Neural cell (in vitro differentiated cells): Measurements from ENCODE around the gene RNLS. TPM values are rescaled to one million over a fixed set of nuclear protein-coding genes. Genes with fewer than 3 reads are reported as not detected.

Source experiments
- H2AFZ ChIP-seq: fragments of 200-600, 300-800 bp; sonication (generic), shearing (Covaris generic); 2 replicates; pipeline ENCODE4 v1.6.0; 2014; ENCODE audit warnings: low read depth, mild to moderate bottlenecking, antibody characterized with exemption, low read length, moderate library complexity
- H3F3A ChIP-seq: fragments of 200-600 bp; shearing (Covaris generic); 2 replicates; pipeline ENCODE4 v1.6.1; 2016; ENCODE audit warnings: mild to moderate bottlenecking, moderate library complexity, mixed read lengths, antibody characterized with exemption, low read length; ENCODE audit not compliant: insufficient read depth, poor library complexity, severe bottlenecking
- H3K27ac ChIP-seq: fragments of 200-600, 300-800 bp; sonication (generic), shearing (Covaris generic); 2 replicates; pipeline ENCODE4 v1.5.1; 2014; ENCODE audit warnings: mild to moderate bottlenecking, low read length, moderate library complexity
- H3K27me3 ChIP-seq: fragments of 300-800, 200-600 bp; sonication (generic), shearing (Covaris generic); 2 replicates; pipeline ENCODE4 v1.6.0; 2014; ENCODE audit warnings: mild to moderate bottlenecking, low read depth, low read length, moderate library complexity; ENCODE audit not compliant: insufficient read depth
- H3K36me3 ChIP-seq: fragments of 300-800, 200-600 bp; sonication (generic), shearing (Covaris generic); 2 replicates; pipeline ENCODE4 v1.5.1; 2014; ENCODE audit warnings: mild to moderate bottlenecking, antibody characterized with exemption, low read length, moderate library complexity; ENCODE audit not compliant: insufficient read depth
- H3K4me2 ChIP-seq: fragments of 300-800, 200-600 bp; sonication (generic), shearing (Covaris generic); 2 replicates; pipeline ENCODE4 v1.6.0; 2014; ENCODE audit warnings: mild to moderate bottlenecking, low read length
- H3K4me3 ChIP-seq: fragments of 300-800, 200-600 bp; sonication (generic), shearing (Covaris generic); 2 replicates; pipeline ENCODE4 v1.5.1; 2014; ENCODE audit warnings: mild to moderate bottlenecking, low read length, moderate library complexity
- H3K79me2 ChIP-seq: fragments of 200-600 bp; shearing (Covaris generic); replicated peaks from 2 replicates; pipeline ENCODE4 v1.6.0; 2014; ENCODE audit warnings: mild to moderate bottlenecking, low read length, moderate library complexity; ENCODE audit not compliant: insufficient read depth
- H3K9ac ChIP-seq: fragments of 300-800, 200-600 bp; sonication (generic), shearing (Covaris generic); 2 replicates; pipeline ENCODE4 v1.6.1; 2016; ENCODE audit warnings: mild to moderate bottlenecking, low read length, mixed read lengths
- H3K9me2 ChIP-seq: fragments of 200-600 bp; shearing (Covaris generic); 2 replicates; pipeline ENCODE4 v1.6.1; 2016; ENCODE audit warnings: mild to moderate bottlenecking, low read length, mixed read lengths; ENCODE audit not compliant: insufficient read depth
- H3K9me3 ChIP-seq: fragments of 200-600, 300-800 bp; sonication (generic), shearing (Covaris generic); 2 replicates; pipeline ENCODE4 v1.6.1; 2016; ENCODE audit warnings: mild to moderate bottlenecking, mixed run types, low read length, moderate library complexity, mixed read lengths
- H4K20me1 ChIP-seq: fragments of 200-600 bp; shearing (Covaris generic); 2 replicates; pipeline ENCODE4 v1.6.1; 2016; ENCODE audit warnings: mild to moderate bottlenecking, mixed run types; ENCODE audit not compliant: insufficient read depth
- EP300 ChIP-seq: fragments of 450-650 bp; conservative IDR thresholded peaks from 2 replicates; pipeline ENCODE4 v1.6.1; 2014; ENCODE audit warnings: antibody characterized with exemption, mild to moderate bottlenecking, moderate library complexity; ENCODE audit not compliant: poor library complexity, severe bottlenecking
- EZH2 ChIP-seq: fragments of 200-600, 300-800 bp; shearing (Covaris generic), sonication (generic); IDR thresholded peaks from 2 replicates; pipeline ENCODE4 v1.6.1; 2014; ENCODE audit warnings: antibody characterized with exemption, low read length, borderline replicate concordance, mild to moderate bottlenecking; ENCODE audit not compliant: insufficient read depth, poor library complexity, severe bottlenecking
- MXI1 ChIP-seq: fragments of 450-650 bp; conservative IDR thresholded peaks from 2 replicates; pipeline ENCODE4 v1.6.1; 2014; ENCODE audit warnings: antibody characterized with exemption, mild to moderate bottlenecking; ENCODE audit not compliant: poor library complexity, severe bottlenecking
- POLR2AphosphoS5 ChIP-seq: IDR thresholded peaks from 2 replicates; pipeline ENCODE4 v1.6.1; 2012
- RAD21 ChIP-seq: fragments of 450-650 bp; conservative IDR thresholded peaks from 2 replicates; pipeline ENCODE4 v1.6.1; 2014; ENCODE audit warnings: antibody characterized with exemption, mild to moderate bottlenecking, moderate library complexity
- SMC3 ChIP-seq: fragments of 450-650 bp; conservative IDR thresholded peaks from 2 replicates; pipeline ENCODE4 v1.6.1; 2014; ENCODE audit warnings: antibody characterized with exemption, mild to moderate bottlenecking, moderate library complexity; ENCODE audit not compliant: poor library complexity
- TAF1 ChIP-seq: IDR thresholded peaks from 2 replicates; pipeline ENCODE4 v1.6.1; 2012; ENCODE audit warnings: low read depth
- polyA plus RNA-seq: library from polyadenylated mRNA; depleted of rRNA; stranded (reverse); fragments of >200 nt; gene quantifications from 2 replicates; pipeline ENCODE4 v1.2.3, GENCODE V29; 2014
- TF ChIP-seq, protein P1 (sequence below): fragments of 450-650 bp; IDR thresholded peaks from 2 replicates; pipeline ENCODE4 v1.5.1; 2014; ENCODE audit warnings: antibody characterized with exemption, mild to moderate bottlenecking, moderate library complexity; ENCODE audit not compliant: poor library complexity, severe bottlenecking
- TF ChIP-seq, protein P2 (sequence below): IDR thresholded peaks from 2 replicates; pipeline ENCODE4 v1.6.1; 2012; ENCODE audit warnings: borderline replicate concordance

Gene RNLS
- polyA plus RNA-seq, 1 donor from 2014 or later: 0.20 TPM

DNA sequence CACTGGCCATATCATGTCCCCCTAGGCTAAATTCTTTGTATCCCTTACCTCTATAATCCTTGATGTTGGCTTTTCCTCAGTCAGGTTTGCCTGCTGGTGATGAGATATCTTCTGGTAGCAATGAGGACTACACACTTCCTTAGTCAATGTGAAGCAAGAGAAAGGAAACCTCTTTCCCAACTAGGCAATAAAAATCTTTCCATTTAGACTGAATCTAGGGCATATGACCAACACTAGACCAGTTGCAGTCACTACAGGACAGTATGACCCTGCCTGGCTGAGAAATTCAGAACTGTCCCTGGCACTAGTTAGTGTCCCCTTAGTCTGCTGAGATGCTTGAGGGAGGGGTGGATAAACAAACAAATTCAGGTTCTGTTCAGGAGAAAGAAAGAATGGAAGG is 142.6 kb downstream of the RNLS start:
- no peak overlapping the region for H3K4me3 ChIP-seq
- no peaks in the 10 kb centered on the region for H3K9me2 ChIP-seq
- H3K27ac ChIP-seq: no peak overlapping the region
- H3K4me2 ChIP-seq: no peak overlapping the region
- H2AFZ ChIP-seq: no peak overlapping the region
- H3F3A ChIP-seq: no peaks in the 10 kb centered on the region
- no peaks in the 10 kb centered on the region for H4K20me1 ChIP-seq
- H3K9ac ChIP-seq: no peak overlapping the region
- H3K27me3 ChIP-seq: no peaks in the 10 kb centered on the region
- no peaks in the 10 kb centered on the region for H3K9me3 ChIP-seq
- TF ChIP-seq EZH2 (no peak), TAF1 (no peak), EP300 (no peak), POLR2AphosphoS5 (no peak), SMC3 (no peak), RAD21 (no peak), MXI1 (no peak)
- TF ChIP-seq, protein P1, sequence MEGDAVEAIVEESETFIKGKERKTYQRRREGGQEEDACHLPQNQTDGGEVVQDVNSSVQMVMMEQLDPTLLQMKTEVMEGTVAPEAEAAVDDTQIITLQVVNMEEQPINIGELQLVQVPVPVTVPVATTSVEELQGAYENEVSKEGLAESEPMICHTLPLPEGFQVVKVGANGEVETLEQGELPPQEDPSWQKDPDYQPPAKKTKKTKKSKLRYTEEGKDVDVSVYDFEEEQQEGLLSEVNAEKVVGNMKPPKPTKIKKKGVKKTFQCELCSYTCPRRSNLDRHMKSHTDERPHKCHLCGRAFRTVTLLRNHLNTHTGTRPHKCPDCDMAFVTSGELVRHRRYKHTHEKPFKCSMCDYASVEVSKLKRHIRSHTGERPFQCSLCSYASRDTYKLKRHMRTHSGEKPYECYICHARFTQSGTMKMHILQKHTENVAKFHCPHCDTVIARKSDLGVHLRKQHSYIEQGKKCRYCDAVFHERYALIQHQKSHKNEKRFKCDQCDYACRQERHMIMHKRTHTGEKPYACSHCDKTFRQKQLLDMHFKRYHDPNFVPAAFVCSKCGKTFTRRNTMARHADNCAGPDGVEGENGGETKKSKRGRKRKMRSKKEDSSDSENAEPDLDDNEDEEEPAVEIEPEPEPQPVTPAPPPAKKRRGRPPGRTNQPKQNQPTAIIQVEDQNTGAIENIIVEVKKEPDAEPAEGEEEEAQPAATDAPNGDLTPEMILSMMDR: no peak
- TF ChIP-seq, protein P2, sequence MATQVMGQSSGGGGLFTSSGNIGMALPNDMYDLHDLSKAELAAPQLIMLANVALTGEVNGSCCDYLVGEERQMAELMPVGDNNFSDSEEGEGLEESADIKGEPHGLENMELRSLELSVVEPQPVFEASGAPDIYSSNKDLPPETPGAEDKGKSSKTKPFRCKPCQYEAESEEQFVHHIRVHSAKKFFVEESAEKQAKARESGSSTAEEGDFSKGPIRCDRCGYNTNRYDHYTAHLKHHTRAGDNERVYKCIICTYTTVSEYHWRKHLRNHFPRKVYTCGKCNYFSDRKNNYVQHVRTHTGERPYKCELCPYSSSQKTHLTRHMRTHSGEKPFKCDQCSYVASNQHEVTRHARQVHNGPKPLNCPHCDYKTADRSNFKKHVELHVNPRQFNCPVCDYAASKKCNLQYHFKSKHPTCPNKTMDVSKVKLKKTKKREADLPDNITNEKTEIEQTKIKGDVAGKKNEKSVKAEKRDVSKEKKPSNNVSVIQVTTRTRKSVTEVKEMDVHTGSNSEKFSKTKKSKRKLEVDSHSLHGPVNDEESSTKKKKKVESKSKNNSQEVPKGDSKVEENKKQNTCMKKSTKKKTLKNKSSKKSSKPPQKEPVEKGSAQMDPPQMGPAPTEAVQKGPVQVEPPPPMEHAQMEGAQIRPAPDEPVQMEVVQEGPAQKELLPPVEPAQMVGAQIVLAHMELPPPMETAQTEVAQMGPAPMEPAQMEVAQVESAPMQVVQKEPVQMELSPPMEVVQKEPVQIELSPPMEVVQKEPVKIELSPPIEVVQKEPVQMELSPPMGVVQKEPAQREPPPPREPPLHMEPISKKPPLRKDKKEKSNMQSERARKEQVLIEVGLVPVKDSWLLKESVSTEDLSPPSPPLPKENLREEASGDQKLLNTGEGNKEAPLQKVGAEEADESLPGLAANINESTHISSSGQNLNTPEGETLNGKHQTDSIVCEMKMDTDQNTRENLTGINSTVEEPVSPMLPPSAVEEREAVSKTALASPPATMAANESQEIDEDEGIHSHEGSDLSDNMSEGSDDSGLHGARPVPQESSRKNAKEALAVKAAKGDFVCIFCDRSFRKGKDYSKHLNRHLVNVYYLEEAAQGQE: no peak
- H3K79me2 ChIP-seq: no peaks in the 10 kb centered on the region
- no peaks in the 10 kb centered on the region for H3K36me3 ChIP-seq

DNA sequence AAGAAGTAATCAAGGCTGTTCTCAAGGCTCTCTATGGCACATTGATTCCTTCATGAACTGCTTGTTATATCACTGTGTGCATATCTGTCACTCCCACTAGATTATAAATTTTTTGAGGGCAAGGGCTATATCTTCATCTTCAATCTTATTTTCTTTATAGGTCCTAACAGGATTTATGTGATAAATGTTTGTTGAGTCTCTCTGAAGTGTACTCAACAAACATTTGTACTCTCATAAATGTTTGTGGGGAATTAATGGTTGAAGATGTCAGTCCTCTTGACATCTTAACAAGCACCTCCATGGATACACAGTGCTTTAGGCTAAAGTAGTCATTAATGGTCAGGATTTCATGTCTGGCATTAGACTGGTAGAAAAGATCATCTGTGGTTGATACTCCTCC is 143.2 kb downstream of the RNLS start:
- Histone ChIP-seq H3K36me3 (no peaks in the 10 kb centered on the region), H3K79me2 (no peaks in the 10 kb centered on the region), H3K27me3 (no peaks in the 10 kb centered on the region), H4K20me1 (no peaks in the 10 kb centered on the region), H3K9ac (no peak overlapping the region), H3K4me2 (no peak overlapping the region), H3K9me2 (no peaks in the 10 kb centered on the region), H3K27ac (no peak overlapping the region), H2AFZ (no peak overlapping the region), H3K9me3 (no peaks in the 10 kb centered on the region), H3K4me3 (no peak overlapping the region), H3F3A (no peaks in the 10 kb centered on the region)
- TF ChIP-seq POLR2AphosphoS5 (peak; percentile 29), MXI1 (no peak)

DNA sequence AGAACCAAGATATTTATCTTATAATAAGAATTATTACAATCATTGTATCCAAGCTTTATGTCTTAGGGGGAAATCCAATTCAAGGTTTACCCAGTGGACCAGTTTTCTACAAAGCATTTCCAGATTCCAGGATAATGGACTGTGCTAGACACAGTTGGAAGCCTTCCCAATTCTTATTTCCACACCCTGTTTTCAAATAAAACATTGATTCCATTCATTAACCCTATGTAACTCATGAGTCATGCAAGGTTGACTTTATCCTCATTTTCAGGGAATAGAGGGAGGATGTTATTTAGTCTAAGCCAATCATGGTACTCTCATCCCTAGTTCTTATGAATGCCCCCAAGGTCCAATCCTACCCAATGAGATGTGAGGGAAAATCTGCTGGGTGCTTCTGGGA is 145.7 kb downstream of the RNLS start:
- no peak overlapping the region for H2AFZ ChIP-seq
- H3K36me3 ChIP-seq: no peaks in the 10 kb centered on the region
- no peak overlapping the region for H3K27ac ChIP-seq
- no peaks in the 10 kb centered on the region for H4K20me1 ChIP-seq
- no peak overlapping the region for H3K4me2 ChIP-seq
- no peak overlapping the region for H3K4me3 ChIP-seq
- H3K9me3 ChIP-seq: no peaks in the 10 kb centered on the region
- TF ChIP-seq TAF1: no peak
- no peak for TF ChIP-seq RAD21
- no peak for TF ChIP-seq SMC3
- no peak for TF ChIP-seq MXI1
- TF ChIP-seq EP300: no peak
- TF ChIP-seq, protein P2: no peak
- no peak for TF ChIP-seq EZH2
- H3K27me3 ChIP-seq: no peaks in the 10 kb centered on the region
- H3K9ac ChIP-seq: no peak overlapping the region
- H3K79me2 ChIP-seq: no peaks in the 10 kb centered on the region
- no peaks in the 10 kb centered on the region for H3F3A ChIP-seq
- H3K9me2 ChIP-seq: no peaks in the 10 kb centered on the region
